Transverse colon (tissue), 4 donors: ENCODE results near the gene NUSAP1. TPM values are rescaled to one million over a fixed set of nuclear protein-coding genes. Genes with fewer than 3 reads are reported as not detected.
"Not testable (repeated sequence)": the region's sequence is repeated elsewhere in the genome, so short reads cannot be mapped to it uniquely, and the experiment has no call there.

Experiments used
- DNase-seq: peaks from one replicate; pipeline ENCODE4 v3.0.0-alpha.2; 2019
- H3K27ac ChIP-seq, 4 donors: fragments of 200-600 bp; sonication (generic); 2 replicates each; pipeline ENCODE4 v1.5.1; 2016 to 2018; ENCODE audit warnings: inconsistent platforms in 4 of 4
- H3K27me3 ChIP-seq: fragments of 200-600 bp; sonication (generic); 2 replicates; pipeline ENCODE4 v1.5.1; 2017; ENCODE audit warnings: inconsistent platforms
- H3K36me3 ChIP-seq, 4 donors: fragments of 200-600 bp; sonication (generic); 2 replicates each; pipeline ENCODE4 v1.5.1; 2017 to 2019; ENCODE audit warnings: inconsistent platforms in 4 of 4
- H3K4me1 ChIP-seq, 4 donors: fragments of 200-600 bp; sonication (generic); 2 replicates each; pipeline ENCODE4 v1.5.1; 2017 to 2020; ENCODE audit warnings: inconsistent platforms in 4 of 4
- H3K4me3 ChIP-seq, 4 donors: fragments of 200-600 bp; sonication (generic); 1 replicate in 1 of 4; 2 replicates in 3 of 4; pipeline versions ENCODE4 v1.5.1 to v1.6.1; 2017 to 2019; ENCODE audit warnings: inconsistent platforms in 4 of 4
- H3K9me3 ChIP-seq, 2 donors: fragments of 200-600 bp; sonication (generic); 2 replicates each; pipeline ENCODE4 v1.5.1; 2017 to 2019; ENCODE audit warnings: inconsistent platforms in 2 of 2
- EP300 ChIP-seq: sonication (generic); formaldehyde crosslinking; IDR thresholded peaks from one replicate; pipeline ENCODE4 v1.6.1; 2017; ENCODE audit warnings: antibody characterized with exemption, low read depth
- POLR2A ChIP-seq: fragments of 450-650 bp; IDR thresholded peaks from one replicate; pipeline ENCODE4 v1.6.1; 2016; ENCODE audit warnings: antibody characterized with exemption, mild to moderate bottlenecking, moderate library complexity
- POLR2AphosphoS5 ChIP-seq, 3 donors: sonication (generic); formaldehyde crosslinking; IDR thresholded peaks; one replicate each; pipeline ENCODE4 v1.6.1; 2016; ENCODE audit warnings: antibody characterized with exemption in 3 of 3
- WGBS, 2 donors: methylation state at CpG; one replicate each; pipeline ENCODE4 v1.1.5; 2018; ENCODE audit warnings: low coverage in 1 of 2; 5-methylcytosine and 5-hydroxymethylcytosine counted together
- in situ Hi-C, 4 donors: fragments of 200-750 bp; cut with MboI; loops; one replicate each; pipeline versions ENCODE4 v1.15.0 to v1.15.1; 2017; ENCODE audit warnings: low sequenced_read_pairs in 3 of 4, low pct_ligation_motif_present in 1 of 4, low pct_unique_long_range_greater_than_20kb in 1 of 4
- intact Hi-C: fragments of 100-400 bp; cut with DNase I; formaldehyde crosslinking; loops from one replicate; pipeline ENCODE4 v1.15.1; 2023; ENCODE audit warnings: low total_unique reads
- total RNA-seq, 4 donors: library from RNA; depleted of rRNA; stranded (reverse); fragments of >200 nt; gene quantifications; one replicate each; pipeline ENCODE4 v1.1.0, GENCODE V29; 2016
- TF ChIP-seq, protein P1 (sequence below), 5 experiments: fragments of 200-600 bp in 3 of 5; fragments of 450-650 bp in 2 of 5; sonication (generic) in 3 of 5; IDR thresholded peaks; 1 replicate in 2 of 5; 2 replicates in 3 of 5; pipeline ENCODE4 v1.5.1; 2016 to 2017; ENCODE audit warnings: antibody characterized with exemption in 5 of 5, inconsistent platforms in 3 of 5, mild to moderate bottlenecking in 2 of 5, moderate library complexity in 1 of 5

The NUSAP1 gene
- 1 to 10 TPM; 5.0 to 8.9 (median 7.5) TPM for total RNA-seq

DNA sequence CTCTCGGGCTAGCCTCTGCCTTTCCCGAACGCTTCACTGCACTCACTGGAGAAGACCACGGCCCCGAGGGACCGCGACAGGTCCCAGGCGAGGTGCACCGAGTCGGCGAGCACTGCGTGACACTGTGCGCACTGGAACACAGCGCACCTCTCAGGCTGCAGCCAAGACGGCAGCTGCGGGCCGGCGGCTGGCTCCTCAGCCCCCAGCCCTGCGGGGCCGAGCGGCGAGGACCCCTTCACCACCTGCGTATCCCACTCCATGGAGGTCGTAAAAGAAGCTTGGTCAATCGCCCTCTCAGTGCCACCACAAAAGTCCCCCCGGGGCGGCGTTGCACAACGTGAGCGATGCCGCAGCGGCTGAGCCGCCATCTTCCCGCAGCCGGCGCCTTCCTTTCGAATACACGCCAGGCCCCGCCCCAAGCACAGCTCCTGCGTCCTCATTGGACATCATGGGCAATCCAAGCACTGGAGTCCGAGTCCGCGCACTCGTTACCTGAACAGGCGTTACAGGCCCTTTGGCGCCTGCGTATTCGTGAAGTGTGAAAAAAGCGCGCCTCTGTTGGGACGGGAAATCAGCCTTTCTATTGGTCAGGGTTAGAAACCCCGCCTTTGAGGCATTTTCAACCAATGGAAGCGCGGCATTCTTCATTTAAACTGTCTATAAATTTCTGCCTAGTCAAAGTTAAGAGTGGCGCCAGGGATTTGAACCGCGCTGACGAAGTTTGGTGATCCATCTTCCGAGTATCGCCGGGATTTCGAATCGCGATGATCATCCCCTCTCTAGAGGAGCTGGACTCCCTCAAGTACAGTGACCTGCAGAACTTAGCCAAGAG is at the start of gene NUSAP1, which contains the start of gene OIP5:
Gene NUSAP1, plus strand, starts transcription at position 688 of the 832 bp plus-strand sequence. Its CDS starts 77 bp downstream, at position 765.
Gene OIP5, minus strand, starts transcription at position 398 of the 832 bp plus-strand sequence. Its CDS starts 30 bp downstream, at position 368.
- DNase-seq, result peak; percentile 98
- 1% methylated on average over 64 of the region's 64 CpGs; no CpG with 5 or more reads in 1 of the 2 donors for WGBS, 2 donors
- TF ChIP-seq POLR2AphosphoS5 (IDR thresholded peaks at IDR 0.05), result peak; percentile 68 to 80 (median 77)
- TF ChIP-seq POLR2A, result peak; percentile 51
- no peak for TF ChIP-seq EP300
- TF ChIP-seq, protein P1, sequence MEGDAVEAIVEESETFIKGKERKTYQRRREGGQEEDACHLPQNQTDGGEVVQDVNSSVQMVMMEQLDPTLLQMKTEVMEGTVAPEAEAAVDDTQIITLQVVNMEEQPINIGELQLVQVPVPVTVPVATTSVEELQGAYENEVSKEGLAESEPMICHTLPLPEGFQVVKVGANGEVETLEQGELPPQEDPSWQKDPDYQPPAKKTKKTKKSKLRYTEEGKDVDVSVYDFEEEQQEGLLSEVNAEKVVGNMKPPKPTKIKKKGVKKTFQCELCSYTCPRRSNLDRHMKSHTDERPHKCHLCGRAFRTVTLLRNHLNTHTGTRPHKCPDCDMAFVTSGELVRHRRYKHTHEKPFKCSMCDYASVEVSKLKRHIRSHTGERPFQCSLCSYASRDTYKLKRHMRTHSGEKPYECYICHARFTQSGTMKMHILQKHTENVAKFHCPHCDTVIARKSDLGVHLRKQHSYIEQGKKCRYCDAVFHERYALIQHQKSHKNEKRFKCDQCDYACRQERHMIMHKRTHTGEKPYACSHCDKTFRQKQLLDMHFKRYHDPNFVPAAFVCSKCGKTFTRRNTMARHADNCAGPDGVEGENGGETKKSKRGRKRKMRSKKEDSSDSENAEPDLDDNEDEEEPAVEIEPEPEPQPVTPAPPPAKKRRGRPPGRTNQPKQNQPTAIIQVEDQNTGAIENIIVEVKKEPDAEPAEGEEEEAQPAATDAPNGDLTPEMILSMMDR (IDR thresholded peaks at IDR 0.05), result peak in 4 of 5 experiments; percentile 30 to 89 (median 81)
- Histone ChIP-seq H3K4me3 (peak within 1 kb of the TSS; percentile 83 to 97 (median 88)), H3K27me3 (no peaks in the 10 kb centered on the region), H3K36me3 (no peaks in the 10 kb centered on the region), H3K27ac (peak within 1 kb of the TSS; percentile 68 to 87 (median 83)), H3K9me3 (no peaks in the 10 kb centered on the region), H3K4me1 (peaks cover 3 to 33% (median 18%) of the 10 kb centered on the region in 4 donors)
- intact Hi-C loops (no loop called here), in situ Hi-C loops (no loop called here)

DNA sequence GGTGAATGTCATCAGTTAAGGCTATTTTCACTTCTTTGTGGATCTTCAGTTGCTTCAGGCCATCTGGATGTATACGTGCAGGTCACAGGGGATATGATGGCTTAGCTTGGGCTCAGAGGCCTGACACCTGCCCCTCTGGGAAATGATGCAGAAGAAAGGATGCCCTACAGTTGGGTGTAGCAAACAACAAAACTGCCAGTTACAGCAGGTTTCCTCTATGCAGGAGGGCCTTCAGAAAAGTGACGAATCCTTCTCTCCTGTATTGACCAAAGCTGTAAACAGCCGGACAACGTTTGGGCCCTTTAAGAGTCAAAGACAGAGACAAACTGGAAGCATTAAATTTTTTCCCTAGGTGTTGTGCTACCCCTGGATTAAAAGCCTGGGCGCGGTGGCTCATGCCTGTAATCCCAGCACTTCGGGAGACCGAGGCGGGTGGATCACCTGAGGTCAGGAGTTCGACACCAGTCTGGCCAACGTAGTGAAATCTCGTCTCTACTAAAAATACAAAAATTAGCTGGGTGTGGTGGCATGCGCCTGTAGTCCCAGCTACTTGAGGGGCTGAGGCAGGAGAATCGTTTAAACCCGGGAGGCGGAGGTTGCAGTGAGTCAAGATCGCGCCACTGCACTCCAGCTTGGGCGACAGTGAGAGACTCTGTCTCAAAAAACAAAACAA is 49.6 kb upstream of the NUSAP1 start:
- H3K27me3 ChIP-seq, intact Hi-C loops, in situ Hi-C loops, DNase-seq, H3K9me3 ChIP-seq: not testable (repeated sequence)
- H3K4me3 ChIP-seq, result peak overlapping the region; percentile 19 to 93 (median 82)
- H3K36me3 ChIP-seq, result peaks cover 0 to 38% (median 14%) of the 10 kb centered on the region in 4 donors
- peaks cover 8 to 34% (median 10%) of the 10 kb centered on the region in 4 donors for H3K4me1 ChIP-seq
- WGBS, 2 donors, result 35% methylated on average over 19 of the region's 19 CpGs; no CpG with 5 or more reads in 1 of the 2 donors
- peak overlapping the region; percentile 94 to 97 (median 96) for H3K27ac ChIP-seq

DNA sequence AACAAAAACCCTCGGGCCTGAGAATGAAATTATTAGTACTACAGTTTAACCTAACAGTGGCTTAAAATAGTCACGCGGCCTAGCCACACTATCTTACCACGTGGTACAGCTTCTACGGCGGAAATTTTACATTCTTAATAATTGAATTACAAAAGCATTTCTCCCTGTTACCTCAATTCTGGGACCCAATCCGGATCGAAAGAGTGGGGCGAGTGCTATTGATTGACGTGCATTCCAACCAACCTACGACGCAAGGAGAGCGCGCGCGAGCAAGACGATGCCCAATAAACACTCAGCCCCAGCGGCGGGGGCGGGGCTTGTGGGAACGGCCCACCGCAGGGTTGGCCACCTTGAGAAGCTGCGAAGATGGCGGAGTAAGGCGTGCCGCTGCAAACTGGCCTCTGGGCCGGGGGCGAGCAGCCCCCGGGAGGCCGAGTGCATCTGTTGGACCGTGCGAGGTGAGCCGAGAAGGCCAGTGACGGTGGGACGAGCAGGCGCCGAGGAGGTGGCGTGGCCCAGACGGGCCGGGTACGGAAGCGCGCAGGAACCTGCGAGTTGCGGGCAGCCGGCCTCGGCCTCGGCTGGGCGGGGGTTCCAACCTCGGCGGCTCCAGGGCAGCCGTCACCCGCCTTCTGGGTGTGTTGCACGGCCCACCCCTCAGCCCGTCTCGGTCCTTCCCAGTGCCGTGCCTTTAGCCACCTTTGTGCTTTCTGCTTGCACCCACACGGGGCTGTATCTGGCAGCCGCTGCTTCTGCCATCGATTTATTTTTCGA is 48.8 kb upstream of the NUSAP1 start:
- TF ChIP-seq EP300 (no peak), POLR2AphosphoS5 (IDR thresholded peaks at IDR 0.05) (peak; percentile 95 to 96 (median 95)), POLR2A (peak; percentile 95)
- no peaks in the 10 kb centered on the region for H3K9me3 ChIP-seq
- intact Hi-C loops, result no loop called here
- H3K36me3 ChIP-seq, result peaks cover 0 to 44% (median 18%) of the 10 kb centered on the region in 4 donors
- in situ Hi-C loops, result no loop called here
- H3K27me3 ChIP-seq, result no peaks in the 10 kb centered on the region
- WGBS, 2 donors, result 0 to 1% methylated on average over 20 to 37 of the region's 61 CpGs
- peak overlapping the region; percentile 79 to 93 (median 82) for H3K4me3 ChIP-seq
- peaks cover 8 to 41% (median 10%) of the 10 kb centered on the region in 4 donors for H3K4me1 ChIP-seq
- DNase-seq, result peak; percentile 98
- H3K27ac ChIP-seq, result peak overlapping the region; percentile 94 to 97 (median 96)

DNA sequence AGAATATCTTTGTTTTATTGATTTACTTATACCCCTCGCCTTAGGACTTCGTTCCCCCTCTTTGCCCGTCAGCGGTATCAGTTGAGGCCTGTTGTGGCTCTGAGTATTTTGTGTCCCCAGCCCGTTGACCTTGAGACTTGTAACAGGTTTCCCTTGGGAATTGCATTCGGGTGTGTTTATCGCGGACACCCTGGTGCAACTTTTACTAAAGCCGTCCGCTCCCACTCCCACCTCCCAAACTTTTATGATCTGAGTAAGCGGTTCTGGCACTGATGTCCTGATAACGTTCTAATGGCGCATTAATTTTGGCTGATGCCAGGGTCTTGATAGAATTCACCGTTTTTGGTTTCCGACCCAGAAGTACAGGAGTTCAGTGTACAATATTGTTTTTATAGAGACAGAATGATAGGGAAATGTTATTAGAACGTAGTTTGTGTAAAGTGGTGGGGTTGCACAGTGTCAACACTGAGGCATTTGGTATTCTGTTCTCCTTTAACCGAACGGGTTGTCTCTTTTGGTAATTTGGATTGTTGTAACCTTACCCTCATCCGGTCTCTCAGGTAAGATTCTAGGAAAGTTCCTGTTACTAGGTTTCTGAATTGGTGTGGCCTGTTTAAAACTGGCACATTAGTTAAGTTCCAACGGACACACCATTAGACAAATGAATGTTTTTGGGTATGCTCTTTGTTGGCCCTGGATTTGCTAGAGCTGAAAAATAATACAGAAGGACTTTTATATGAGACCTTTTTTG is 48.1 kb upstream of the NUSAP1 start:
- peaks cover 0 to 36% (median 16%) of the 10 kb centered on the region in 4 donors for H3K36me3 ChIP-seq
- no peak for DNase-seq
- no peak for TF ChIP-seq EP300
- TF ChIP-seq POLR2A, result no peak
- no peak for TF ChIP-seq POLR2AphosphoS5 (IDR thresholded peaks at IDR 0.05)
- TF ChIP-seq, protein P1 (IDR thresholded peaks at IDR 0.05), result no peak
- intact Hi-C loops (no loop called here), in situ Hi-C loops (no loop called here)
- H3K9me3 ChIP-seq, result no peaks in the 10 kb centered on the region
- peaks cover 8 to 43% (median 10%) of the 10 kb centered on the region in 4 donors for H3K4me1 ChIP-seq
- H3K4me3 ChIP-seq, result peak overlapping the region; percentile 79 to 93 (median 82)
- no peaks in the 10 kb centered on the region for H3K27me3 ChIP-seq
- peak overlapping the region; percentile 94 to 97 (median 96) for H3K27ac ChIP-seq
- 0 to 5% methylated on average over 12 to 20 of the region's 20 CpGs for WGBS, 2 donors
